ACHN (cell line): ENCODE results near the gene KCTD5.
"Not testable (repeated sequence)": the region's sequence is repeated elsewhere in the genome, so short reads cannot be mapped to it uniquely, and the experiment has no call there.

Experiments
- DNase-seq: peaks from one replicate; pipeline ENCODE4 v3.0.0-alpha.2; 2015
- in situ Hi-C: cut with HindIII; loops from 2 replicates; pipeline ENCODE4 v1.10.0; 2017; ENCODE audit warnings: low sequenced_read_pairs, low pct_ligation_motif_present, low pct_unique_long_range_greater_than_20kb

The KCTD5 gene

DNA sequence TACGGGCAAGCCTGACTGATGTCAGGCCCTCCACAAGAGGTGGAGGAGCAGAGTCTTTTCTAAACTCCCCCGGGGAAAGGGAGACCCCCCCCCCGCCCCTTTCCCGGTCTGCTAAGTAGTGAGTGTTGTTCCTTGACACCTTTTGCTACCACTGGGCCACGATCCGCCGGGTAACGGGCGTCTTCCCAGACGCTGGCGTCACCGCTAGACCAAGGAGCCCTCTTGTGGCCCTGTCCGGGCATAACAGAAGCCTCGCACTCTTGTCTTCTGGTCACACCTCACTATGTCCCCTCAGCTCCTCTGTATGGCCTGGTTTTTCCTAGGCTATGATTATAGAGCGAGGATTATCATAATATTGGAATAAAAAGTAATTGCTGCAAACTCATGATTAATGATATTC is 12.3 kb upstream of the KCTD5 start:
- DNase-seq, result peak; percentile 68
- in situ Hi-C loops, result not testable (repeated sequence)

DNA sequence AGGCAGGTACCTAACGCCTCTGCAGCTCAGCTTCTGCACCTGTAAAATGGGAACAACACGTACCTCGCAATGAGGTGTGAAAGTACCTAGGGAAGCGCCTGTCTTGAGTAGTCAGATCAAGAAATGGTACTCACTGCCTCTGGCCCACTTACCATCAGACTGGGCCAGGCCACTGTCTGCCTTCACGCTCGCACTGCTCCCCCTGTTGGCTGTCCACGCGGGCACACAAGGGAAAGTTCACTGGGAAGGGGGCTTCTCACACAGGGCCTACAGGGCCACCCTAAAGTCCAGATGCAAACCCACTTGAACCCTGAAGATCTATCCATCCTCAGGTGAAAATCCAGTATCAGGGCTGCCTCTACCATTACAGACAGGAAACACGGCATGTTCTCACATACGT is 11.1 kb upstream of the KCTD5 start:
- in situ Hi-C loops, result not testable (repeated sequence)
- DNase-seq, result peak; percentile 23

DNA sequence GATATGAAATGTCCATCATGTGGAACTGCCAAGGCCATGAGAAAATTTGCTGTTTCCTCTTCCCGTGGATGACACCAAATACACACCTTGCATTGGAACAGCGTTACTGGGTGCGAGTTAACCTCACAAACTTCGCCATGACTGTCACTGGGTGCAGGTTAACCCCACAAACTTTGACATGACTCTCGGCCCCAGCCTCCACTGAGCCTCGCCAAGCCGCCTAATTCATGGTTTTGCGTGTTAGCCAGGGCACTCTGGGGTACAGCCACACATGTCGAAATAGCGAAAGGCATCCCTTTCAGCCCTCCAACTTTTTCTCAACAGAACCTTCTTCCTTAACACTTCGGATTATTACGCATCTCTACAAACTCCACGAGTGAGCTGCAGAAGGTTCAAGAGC is 10.6 kb upstream of the KCTD5 start:
- no peak for DNase-seq
- in situ Hi-C loops, result no loop called here

DNA sequence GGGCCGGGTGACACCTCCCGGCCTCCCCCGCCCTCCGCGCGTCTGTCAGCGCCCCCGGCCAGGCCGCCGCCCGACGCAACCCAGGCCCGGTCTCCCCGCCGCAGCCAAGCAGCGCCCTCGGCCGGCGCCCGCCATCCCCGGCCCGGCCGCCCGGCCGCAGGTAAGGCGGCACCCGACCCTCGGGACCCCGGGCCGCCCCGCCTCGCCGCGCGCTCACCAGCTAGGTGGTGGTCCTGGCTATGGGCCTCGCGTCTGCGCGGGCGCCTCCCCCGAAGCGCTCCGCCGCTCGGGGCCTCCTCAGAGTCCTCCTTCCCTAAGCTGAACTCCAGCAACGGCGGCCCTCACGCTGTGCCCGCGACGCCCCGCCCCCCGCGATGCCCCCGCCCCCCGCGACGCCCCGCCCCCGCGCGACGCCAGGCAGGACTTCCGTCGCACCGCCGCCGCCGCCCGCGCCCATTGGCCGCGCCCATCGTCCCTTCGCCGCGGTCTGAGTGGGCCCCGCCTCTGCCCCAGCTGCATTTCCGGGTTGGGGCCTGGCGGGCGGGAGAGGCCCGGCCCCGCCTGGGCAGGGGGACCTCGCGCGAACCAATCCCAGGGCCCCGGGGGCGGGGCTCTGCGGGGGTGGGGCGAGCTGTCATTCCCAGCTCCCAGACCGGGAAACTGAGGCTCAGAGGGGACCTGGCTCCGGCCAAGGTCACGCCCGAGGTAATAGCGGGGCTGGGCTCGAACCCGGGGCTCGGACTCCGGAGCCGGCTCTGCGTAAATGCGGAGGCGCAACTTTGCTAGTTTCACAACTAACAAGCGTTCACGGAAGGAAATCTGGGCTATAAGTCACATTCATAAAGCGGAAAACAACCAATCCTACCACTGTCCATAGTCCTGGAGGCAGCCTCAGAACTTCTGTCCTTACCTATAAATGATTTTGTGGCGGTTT is 9.0 kb upstream of the KCTD5 start:
- DNase-seq, result peak; percentile 97
- in situ Hi-C loops, result no loop called here

DNA sequence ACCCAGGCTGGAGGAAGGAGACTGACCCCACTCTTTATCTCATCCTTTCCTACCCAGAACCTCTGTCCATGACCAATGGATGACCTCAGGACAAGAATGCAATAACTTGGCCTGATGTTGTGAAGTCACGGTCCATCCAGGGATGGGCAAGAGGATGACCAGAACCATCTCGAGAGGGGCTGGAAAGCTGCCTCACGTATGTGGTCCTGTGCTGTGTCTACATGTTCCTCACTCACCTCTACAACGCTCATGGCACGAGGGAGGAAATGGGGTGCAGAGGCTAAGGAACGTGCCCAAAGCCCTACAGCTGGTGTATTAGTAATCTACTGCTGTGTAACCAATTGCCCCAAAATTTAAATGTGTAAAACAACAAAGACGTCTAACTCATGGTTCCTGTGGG is 7.3 kb upstream of the KCTD5 start:
- no peak for DNase-seq
- in situ Hi-C loops, result no loop called here

DNA sequence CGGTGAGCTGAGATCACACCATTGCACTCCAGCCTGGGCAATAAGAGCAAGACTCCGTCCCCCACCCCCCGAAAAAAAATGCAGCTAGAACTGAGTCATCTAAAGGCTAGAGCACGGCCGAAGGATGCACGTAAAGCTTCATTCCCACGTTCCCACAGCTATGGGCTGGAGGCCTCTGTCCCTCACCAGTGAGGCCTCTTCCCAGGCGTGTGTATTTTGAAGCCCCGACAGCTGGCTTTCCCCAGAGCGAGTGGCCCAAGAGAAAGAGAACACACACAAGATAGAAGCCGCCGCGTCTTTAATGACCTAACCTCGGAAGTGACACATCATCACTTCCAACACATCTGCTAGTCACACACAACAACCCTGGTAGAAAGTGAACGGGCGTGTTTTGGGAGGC is 6.6 kb upstream of the KCTD5 start:
- DNase-seq, result no peak
- in situ Hi-C loops, result no loop called here

DNA sequence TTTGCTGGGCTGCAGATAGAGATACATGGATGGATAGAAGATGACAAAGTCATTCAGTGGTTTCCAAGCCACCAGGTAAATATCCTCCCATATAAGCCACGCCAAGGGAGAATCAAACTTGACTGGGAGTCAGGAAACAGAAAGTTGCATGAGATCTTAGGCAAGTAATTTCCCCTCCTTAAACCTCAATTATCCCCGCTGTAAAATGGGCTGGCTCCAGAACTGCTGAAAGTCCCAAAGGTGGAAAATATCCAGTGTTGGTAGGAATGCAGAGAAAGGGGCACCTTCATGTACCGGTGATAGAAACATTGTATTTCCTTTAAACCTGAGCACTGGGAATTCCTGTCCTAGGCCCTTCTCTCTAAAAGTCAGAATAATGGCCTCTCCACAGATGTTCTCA is 5.4 kb upstream of the KCTD5 start:
- DNase-seq, in situ Hi-C loops: not testable (repeated sequence)

DNA sequence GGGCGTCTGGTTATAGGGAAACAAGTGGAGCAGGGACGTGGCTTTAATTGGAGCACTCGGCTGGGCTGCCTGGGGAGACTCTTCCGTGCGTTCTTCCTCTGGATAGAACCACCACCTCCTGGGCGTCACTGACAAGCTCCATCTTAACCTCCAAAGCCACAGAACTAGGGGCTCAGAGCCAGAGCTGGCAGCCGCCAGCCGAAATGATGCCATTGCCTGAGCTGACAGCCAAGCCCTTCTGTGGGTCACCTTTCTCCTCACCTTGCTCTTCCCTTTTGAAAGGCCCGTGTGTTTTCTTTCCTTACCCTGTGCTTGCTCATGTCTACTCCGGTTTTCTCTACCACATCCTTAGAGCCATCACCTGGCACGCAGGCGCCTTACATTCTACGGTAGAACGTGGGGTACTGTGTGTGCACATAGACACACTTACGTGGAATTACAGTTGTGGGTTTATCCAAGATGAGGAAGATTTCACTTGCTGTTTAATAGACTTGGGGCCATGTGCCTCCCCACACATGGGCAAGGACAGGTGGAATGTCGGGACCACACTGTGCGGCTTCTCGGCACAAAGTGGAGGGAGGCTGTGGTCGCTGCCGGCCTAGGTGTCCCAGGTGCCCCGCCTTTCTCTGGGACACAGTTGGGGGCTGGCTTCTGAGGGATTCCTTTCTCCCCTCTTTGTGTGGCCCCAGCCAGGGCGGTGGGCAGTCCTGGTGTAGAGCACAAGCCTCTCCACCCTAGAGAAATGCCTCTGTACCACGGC is 3.9 kb upstream of the KCTD5 start:
- DNase-seq, in situ Hi-C loops: not testable (repeated sequence)

DNA sequence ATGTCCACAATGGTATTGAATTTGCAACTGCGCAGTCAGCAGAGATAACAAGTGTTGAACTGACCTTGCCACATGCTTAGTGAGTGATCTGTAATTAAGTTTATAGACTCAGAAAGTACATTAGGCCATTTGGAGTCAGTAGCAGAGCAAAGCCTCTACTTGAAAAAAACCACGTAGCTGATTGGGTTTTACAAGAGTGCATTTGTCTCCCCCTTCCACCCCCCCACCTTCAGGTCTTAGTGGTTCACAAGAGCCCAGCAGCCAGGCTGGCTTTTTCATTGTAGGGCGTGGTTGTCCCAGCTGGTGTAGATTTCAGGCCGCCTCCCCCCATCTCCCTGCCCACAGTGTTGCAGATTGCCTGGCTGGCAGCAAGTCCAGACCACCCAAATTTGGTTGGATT is 2.4 kb upstream of the KCTD5 start:
- in situ Hi-C loops, DNase-seq: not testable (repeated sequence)

DNA sequence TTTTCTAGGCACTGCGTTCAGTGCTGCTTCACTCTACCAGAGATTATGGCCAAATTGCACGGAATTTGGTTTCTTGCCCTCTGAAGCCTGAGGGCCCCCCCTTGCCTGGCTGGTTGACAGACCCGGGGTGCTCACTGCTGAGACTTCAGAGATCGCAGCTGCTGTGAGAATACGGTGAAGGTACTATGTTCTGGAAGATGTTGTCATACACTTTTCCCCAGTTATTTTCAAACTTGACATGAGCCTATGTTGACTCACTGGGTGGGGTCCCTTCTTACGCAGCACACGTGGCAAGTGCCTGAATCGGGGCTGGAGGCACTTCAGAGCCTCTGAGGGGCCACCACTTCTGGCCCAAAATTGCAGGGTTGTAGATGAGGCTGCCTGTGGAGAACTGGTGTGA is 2.0 kb upstream of the KCTD5 start:
- in situ Hi-C loops, DNase-seq: not testable (repeated sequence)

DNA sequence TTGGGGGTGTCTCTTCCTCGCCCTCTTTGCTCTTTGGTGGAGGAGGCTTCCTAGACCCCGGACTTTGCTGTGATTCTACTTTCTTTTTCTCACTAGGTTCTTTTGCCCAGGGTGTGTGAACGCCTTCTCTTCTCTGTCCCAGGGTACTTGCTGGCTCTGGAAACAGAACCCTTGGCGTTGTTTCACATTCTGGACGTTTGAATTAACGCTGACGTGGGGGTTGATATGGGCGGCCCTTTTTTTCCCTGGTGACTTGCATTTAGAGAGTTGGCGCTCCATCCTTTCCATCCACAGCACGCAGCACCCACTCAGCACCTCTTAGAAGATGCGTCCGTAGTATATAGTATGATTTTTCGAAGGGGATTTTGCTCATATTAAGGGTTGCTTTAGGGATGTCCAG is 718 bp downstream of the KCTD5 start:
- DNase-seq, in situ Hi-C loops: not testable (repeated sequence)

DNA sequence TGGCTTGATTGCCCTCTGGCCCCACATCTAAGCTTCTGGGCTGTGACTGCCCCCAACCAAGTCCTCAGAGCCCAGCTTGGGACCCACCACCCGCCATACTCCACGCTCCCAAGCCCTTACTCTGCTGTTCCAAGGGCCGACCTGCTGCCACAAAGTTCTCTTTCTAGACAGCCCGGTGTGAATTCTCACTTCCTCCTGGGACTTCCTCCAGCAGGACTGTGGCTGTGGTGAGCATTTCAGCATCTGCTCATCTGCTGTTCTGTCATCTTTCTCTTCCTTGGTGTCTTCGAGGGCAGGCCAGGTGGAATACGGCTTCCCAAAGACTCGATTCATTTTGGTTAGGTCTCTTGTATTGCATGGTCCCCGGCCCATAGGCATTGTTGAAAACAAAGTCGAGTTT is 3.8 kb downstream of the KCTD5 start:
- DNase-seq, in situ Hi-C loops: not testable (repeated sequence)

DNA sequence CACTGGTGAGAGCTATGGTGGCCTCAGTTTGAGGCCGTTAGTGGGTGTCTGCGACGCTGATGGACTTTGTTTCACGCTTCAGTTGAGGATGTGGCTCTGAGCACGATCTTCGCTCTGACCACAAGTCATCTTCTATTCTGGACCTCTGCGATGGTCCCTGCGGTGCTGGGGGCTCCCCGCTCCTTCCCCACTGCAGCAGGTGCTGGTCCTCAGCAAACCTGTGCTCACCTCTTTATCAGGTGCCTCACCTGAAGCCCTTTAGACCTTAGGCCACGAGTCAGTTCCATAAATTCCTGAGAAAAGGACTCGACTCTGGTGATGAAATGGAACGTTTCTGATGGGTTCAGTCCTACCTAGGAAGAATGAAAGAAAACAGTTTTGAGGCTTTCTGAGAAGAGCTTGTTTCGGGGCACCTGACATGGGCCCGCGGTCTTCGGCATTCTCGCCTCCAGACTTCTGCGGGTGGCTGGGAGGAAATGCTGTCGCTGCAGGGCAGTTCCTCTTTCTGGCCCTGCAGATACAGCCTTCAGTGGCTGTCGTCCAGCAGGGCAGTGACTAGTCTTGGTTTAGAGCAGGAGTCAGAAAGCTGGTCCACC is 4.7 kb downstream of the KCTD5 start:
- DNase-seq, result no peak
- in situ Hi-C loops, result no loop called here

DNA sequence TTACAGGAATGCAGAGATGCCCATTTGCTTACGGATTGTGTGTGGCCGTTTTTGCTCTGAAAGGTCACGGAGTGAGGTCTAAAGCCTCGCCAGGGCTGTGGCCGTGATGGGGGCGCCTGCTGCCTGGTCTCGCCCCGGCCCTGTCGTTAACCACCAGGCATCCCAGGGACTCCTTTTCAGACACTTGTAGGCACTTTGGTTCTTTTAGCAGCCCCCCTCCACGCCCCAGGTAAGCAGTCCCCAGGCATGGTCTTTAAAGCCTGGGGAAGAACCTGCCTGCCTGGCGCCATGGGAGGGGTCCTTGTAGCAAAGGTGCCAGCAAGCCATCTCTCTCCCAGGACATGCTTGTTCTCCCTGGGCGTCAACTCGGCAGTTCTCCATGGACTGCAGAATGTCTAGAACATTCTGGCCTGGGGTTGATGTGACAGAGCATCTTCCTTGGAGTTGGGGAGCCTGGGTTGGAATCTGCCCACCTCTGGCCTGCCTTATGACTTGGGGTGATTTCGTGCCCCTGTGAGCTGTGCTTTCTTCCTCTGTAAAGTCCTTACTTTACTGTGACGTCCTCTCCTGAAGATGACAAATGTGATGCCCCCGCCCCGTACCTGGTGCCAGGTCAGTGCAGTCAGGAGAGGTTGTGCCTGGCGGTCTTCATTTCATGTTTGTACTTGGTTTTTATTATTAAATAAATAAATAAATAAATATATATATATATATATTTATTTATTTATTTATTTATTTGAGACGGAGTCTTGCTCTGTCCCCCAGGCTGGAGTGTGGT is 5.4 kb downstream of the KCTD5 start:
- in situ Hi-C loops, result no loop called here
- DNase-seq, result no peak

DNA sequence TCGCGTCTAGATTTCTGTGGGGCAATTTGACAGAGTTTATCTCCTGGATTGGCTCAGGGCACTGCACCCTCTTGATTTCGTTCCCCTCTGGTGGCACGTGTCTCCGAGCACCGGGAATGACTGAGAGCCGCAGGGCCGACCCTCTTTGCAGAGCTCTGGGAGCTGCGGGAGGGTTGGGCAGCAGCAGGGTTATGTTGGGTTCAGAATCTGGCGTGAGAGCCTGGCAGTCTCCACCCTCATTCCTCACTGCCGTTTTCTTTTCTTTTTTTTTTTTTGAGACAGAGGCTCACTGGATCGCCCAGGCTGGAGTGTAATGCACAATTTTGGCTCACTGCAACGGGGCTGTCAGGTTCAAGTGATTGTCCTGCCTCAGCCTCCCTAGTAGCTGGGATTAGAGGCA is 7.1 kb downstream of the KCTD5 start:
- in situ Hi-C loops, result not testable (repeated sequence)

DNA sequence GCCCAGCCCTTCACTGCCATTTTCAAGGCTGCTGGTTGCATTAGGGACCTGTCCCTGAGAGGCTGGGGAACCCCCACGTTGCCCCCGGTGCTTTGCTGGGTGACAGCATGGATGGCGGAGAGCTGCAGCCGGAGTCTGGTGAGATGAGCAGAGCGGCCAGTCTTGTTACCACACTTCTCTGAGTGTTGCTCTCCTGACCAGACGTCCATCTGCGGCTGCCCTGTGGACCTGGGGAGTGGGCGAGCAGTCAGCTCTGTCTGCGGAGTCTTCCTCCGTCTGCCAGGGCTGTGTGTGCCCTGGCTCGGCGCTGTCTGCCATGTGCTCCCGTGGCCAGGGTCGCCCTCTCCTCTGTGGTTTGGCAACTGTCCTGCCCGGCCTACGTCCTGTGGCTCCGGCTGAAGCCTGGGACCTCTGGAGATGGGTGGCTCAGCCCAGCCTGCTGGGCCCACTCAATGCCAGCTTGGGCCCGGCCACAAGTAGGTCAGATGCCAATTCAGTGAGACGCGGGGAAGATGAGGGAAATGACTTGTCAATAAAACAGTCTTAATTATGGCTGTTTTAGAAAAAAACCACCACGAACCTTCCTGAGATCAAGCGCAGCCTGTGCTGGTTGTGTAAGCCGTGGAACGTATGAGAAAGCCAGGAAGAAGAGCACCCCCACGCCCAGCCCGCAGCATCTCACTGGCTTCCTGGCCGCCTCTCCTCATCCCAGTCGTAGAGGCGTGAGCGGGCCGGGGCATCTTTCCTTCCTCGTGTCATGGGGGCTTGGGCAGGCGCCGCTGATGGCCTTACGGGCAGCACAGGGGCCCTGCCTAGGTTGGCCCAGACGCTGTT is 7.9 kb downstream of the KCTD5 start:
- DNase-seq, result no peak
- in situ Hi-C loops, result no loop called here

More for the DNA sequence above, 7.1 kb downstream of the KCTD5 start:
- not testable (repeated sequence) for DNase-seq

DNA sequence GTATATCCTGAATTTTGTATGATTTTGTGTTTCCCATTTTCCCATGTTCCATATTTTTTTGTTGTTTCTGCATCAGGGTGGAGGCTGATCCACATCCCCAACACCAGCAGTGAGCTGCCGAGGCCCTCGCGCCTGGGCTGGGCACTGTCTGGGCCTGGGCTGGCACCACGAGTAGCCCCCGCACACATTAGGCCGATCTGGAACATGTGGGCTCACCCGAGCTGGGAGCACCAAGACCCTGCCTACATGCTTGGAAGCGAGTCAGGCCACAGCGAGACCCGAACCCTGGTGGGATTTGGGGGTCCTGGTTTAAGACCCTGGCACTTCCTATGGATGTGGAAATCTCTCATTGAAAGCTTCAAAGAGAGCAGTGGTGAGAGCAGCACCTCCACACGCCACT is 8.5 kb downstream of the KCTD5 start:
- in situ Hi-C loops, result no loop called here
- DNase-seq, result no peak
